HepG2 (cell line): ENCODE measurements around the gene ZBTB7B. TPM values are rescaled to one million over a fixed set of nuclear protein-coding genes. Genes with fewer than 3 reads are reported as not detected.

Source experiments
- MBNL3 ChIP-seq: fragments of 250-450 bp; sonication (Bioruptor Pico); conservative IDR thresholded peaks from 2 replicates; pipeline ENCODE4 v1.8.0; 2022; ENCODE audit warnings: mild to moderate bottlenecking, inconsistent platforms
- POLR2G ChIP-seq: fragments of 200-400 bp; formaldehyde crosslinking; IDR thresholded peaks from 2 replicates; pipeline ENCODE4 v1.6.1; 2018; ENCODE audit warnings: mild to moderate bottlenecking, low read depth, low read length, moderate library complexity
- SKIL ChIP-seq: sonication (generic); formaldehyde crosslinking; IDR thresholded peaks from 2 replicates; pipeline ENCODE4 v1.8.0; 2022; ENCODE audit warnings: missing genetic modification reagents, mild to moderate bottlenecking, moderate library complexity, borderline replicate concordance
- XRCC5 ChIP-seq: fragments of 200-400 bp; formaldehyde crosslinking; optimal IDR thresholded peaks from 2 replicates; pipeline ENCODE3; 2017; ENCODE audit warnings: mild to moderate bottlenecking, low read length
- ZNF567 ChIP-seq: sonication (generic); formaldehyde crosslinking; IDR thresholded peaks from 2 replicates; pipeline ENCODE4 v1.8.1; 2023; ENCODE audit warnings: mild to moderate bottlenecking, missing genetic modification reagents, borderline replicate concordance
- ZNF646 ChIP-seq: sonication (generic); formaldehyde crosslinking; IDR thresholded peaks from 2 replicates; pipeline ENCODE4 v1.9.0; 2021; ENCODE audit warnings: mild to moderate bottlenecking, missing genetic modification reagents
- polyA plus RNA-seq, 8 experiments: library from polyadenylated mRNA; depleted of rRNA in 3 of 8; stranded (reverse) in 7 of 8; unstranded in 1 of 8; fragments of >200 nt; fragmentation: Illumina TruSeq in 4 of 8; extraction: Trizol in 4 of 8; gene quantifications; 2 replicates each; pipeline versions ENCODE4 v1.2.1 to v1.2.3, GENCODE V29; 2011 to 2016; ENCODE audit warnings: low read depth in 4 of 8, missing spikeins in 1 of 8, mixed read lengths in 1 of 8; ENCODE audit not compliant: insufficient read depth in 1 of 8
- total RNA-seq, 5 experiments: library from RNA; depleted of rRNA; stranded (reverse); fragments of >200 nt; fragmentation: Illumina TruSeq; extraction: Trizol; gene quantifications; 2 replicates each; pipeline ENCODE4 v1.2.3, GENCODE V29; 2016; ENCODE audit warnings: low read depth in 1 of 5

Gene ZBTB7B
- total and polyA plus RNA-seq, 2 of the 13 experiments (the other 11 are each of a cell fraction or from before 2014, with no cell fraction given): 15.5 to 17.5 TPM

DNA sequence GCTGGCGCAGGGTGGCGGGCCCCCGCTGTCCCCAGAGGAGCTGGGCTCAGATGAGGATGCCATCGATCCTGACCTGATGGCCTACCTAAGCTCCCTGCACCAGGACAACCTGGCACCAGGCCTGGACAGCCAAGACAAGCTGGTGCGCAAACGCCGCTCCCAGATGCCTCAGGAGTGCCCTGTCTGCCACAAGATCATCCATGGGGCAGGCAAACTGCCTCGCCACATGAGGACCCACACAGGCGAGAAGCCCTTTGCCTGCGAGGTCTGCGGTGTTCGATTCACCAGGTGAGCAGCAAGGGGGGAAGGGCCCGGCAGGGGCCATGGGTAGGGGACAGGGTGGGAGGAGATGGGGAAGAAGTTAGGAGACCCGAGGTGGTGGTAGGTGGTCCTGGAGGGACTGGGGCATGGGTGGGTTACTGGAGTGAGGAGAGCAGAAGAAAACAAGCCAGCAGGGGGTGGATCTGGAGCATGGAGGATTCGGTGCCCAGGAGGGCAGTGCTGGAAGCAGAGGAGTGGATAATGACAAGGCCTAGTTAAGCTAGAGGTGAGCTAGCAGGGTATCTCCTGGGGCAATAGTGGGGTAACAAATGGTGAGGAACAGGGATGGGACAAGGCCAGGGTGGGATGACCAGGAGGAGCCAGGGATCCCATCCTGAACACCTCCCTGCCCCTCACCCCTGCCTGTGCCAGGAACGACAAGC is 13.1 kb downstream of the ZBTB7B start (continued):
- TF ChIP-seq SKIL (no peak), XRCC5 (no peak), POLR2G (no peak), ZNF567 (no peak), ZNF646 (no peak), MBNL3 (CRISPR knock-in tag) (no peak)
